K562 (cell line): ENCODE data around the gene PAK1IP1. TPM values are rescaled to one million over a fixed set of nuclear protein-coding genes. Genes with fewer than 3 reads are reported as not detected.

Source experiments
- ATF1 ChIP-seq, 2 experiments: fragments of 450-650 bp in 1 of 2; IDR thresholded peaks; 2 replicates each; pipeline ENCODE4 v1.6.1; 2016; ENCODE audit warnings: missing compliant biosample characterization in 1 of 2, missing genetic modification characterization in 1 of 2
- ELF2 ChIP-seq: fragments of 250-450 bp; sonication (Bioruptor Pico); IDR thresholded peaks from 2 replicates; pipeline ENCODE4 v1.5.0; 2021; ENCODE audit warnings: mild to moderate bottlenecking
- FOXM1 ChIP-seq, 2 experiments: fragments of 450-650 bp in 1 of 2; sonication (generic) in 1 of 2; formaldehyde crosslinking in 1 of 2; IDR thresholded peaks; 2 replicates each; pipeline versions ENCODE4 v1.6.1 to v1.9.0; 2017 to 2022; ENCODE audit warnings: low read depth in 2 of 2, mild to moderate bottlenecking in 2 of 2, missing genetic modification reagents in 1 of 2, moderate library complexity in 1 of 2
- GABPA ChIP-seq: fragments of 200-800 bp; sonication (Bioruptor generic); conservative IDR thresholded peaks from 2 replicates; pipeline ENCODE4 v1.6.1; 2016; ENCODE audit warnings: low read depth, missing genetic modification characterization, missing compliant biosample characterization
- HDAC8 ChIP-seq: fragments of 450-650 bp; IDR thresholded peaks from 2 replicates; pipeline ENCODE4 v1.6.1; 2016; ENCODE audit warnings: mild to moderate bottlenecking, missing genetic modification characterization, moderate library complexity, missing compliant biosample characterization
- PTBP1 ChIP-seq: fragments of 200-400 bp; formaldehyde crosslinking; IDR thresholded peaks from 2 replicates; pipeline ENCODE4 v1.6.1; 2017; ENCODE audit warnings: low read depth, low read length
- SETDB1 ChIP-seq: IDR thresholded peaks from one replicate; pipeline ENCODE4 v1.6.1; 2012; ENCODE audit warnings: low read length, control low read depth, inconsistent platforms
- TEAD2 ChIP-seq: fragments of 450-650 bp; IDR thresholded peaks from 2 replicates; pipeline ENCODE4 v1.6.1; 2016; ENCODE audit warnings: missing genetic modification characterization, control low read depth, missing compliant biosample characterization
- TFAM ChIP-seq: fragments of 250-450 bp; sonication (Bioruptor Pico); conservative IDR thresholded peaks from 2 replicates; pipeline ENCODE4 v1.5.0; 2021; ENCODE audit warnings: mild to moderate bottlenecking, moderate library complexity
- TRIM24 ChIP-seq, 2 experiments: fragments of 450-650 bp; IDR thresholded peaks; 2 replicates each; pipeline ENCODE4 v1.6.1; 2016
- ZC3H11A ChIP-seq: IDR thresholded peaks from 2 replicates; pipeline ENCODE4 v1.6.1; 2012; ENCODE audit warnings: low read depth, low read length, improper control_type of control experiment
- ZNF224 ChIP-seq: sonication (generic); formaldehyde crosslinking; IDR thresholded peaks from 2 replicates; pipeline ENCODE4 v1.8.0; 2022; ENCODE audit warnings: mild to moderate bottlenecking, missing genetic modification reagents
- ZNF316 ChIP-seq: fragments of 450-650 bp; IDR thresholded peaks from 2 replicates; pipeline ENCODE4 v1.6.1; 2016
- ZNF695 ChIP-seq: fragments of 450-650 bp; formaldehyde crosslinking; IDR thresholded peaks from 2 replicates; pipeline ENCODE4 v1.4.0; 2020; ENCODE audit warnings: mild to moderate bottlenecking, moderate library complexity
- polyA plus RNA-seq, 8 experiments: library from polyadenylated mRNA; depleted of rRNA in 4 of 8; stranded (reverse) in 5 of 8; unstranded in 3 of 8; fragments of >200 nt; fragmentation: Nextera tagmentation in 2 of 8; fragmentation: Illumina TruSeq in 1 of 8; extraction: Ambion mirVana in 2 of 8; extraction: Trizol in 1 of 8; gene quantifications; 2 replicates each; pipeline versions ENCODE4 v1.2.1 to v1.2.3, GENCODE V29; 2011 to 2014; ENCODE audit warnings: inconsistent platforms in 1 of 8, missing spikeins in 1 of 8
- total RNA-seq, 7 experiments: library from RNA; depleted of rRNA in 6 of 7; stranded (reverse); fragments of >200 nt in 6 of 7; fragmentation: Illumina TruSeq in 2 of 7; extraction: Trizol in 2 of 7; gene quantifications; 2 replicates each; pipeline versions ENCODE4 v1.2.1 to v1.2.3, GENCODE V29; 2011 to 2021; ENCODE audit warnings: low replicate concordance in 1 of 7
- TF ChIP-seq, protein P1 (sequence below): fragments of 200-800 bp; sonication (Bioruptor generic); IDR thresholded peaks from 2 replicates; pipeline ENCODE4 v1.6.1; 2016; ENCODE audit warnings: missing genetic modification characterization, missing compliant biosample characterization
- TF ChIP-seq, protein P2 (sequence below): IDR thresholded peaks from 2 replicates; pipeline ENCODE4 v1.6.1; 2012; ENCODE audit warnings: low read depth, low read length, improper control_type of control experiment, borderline replicate concordance
- TF ChIP-seq, protein P3 (sequence below): fragments of 450-650 bp; formaldehyde crosslinking; IDR thresholded peaks from 2 replicates; pipeline ENCODE4 v1.4.0; 2020; ENCODE audit warnings: mild to moderate bottlenecking

The PAK1IP1 gene
- total and polyA plus RNA-seq, 9 of the 15 experiments (the other 6 are each of a cell fraction or from before 2014, with no cell fraction given) = 50.0 to 200 (median 87.0) TPM

DNA sequence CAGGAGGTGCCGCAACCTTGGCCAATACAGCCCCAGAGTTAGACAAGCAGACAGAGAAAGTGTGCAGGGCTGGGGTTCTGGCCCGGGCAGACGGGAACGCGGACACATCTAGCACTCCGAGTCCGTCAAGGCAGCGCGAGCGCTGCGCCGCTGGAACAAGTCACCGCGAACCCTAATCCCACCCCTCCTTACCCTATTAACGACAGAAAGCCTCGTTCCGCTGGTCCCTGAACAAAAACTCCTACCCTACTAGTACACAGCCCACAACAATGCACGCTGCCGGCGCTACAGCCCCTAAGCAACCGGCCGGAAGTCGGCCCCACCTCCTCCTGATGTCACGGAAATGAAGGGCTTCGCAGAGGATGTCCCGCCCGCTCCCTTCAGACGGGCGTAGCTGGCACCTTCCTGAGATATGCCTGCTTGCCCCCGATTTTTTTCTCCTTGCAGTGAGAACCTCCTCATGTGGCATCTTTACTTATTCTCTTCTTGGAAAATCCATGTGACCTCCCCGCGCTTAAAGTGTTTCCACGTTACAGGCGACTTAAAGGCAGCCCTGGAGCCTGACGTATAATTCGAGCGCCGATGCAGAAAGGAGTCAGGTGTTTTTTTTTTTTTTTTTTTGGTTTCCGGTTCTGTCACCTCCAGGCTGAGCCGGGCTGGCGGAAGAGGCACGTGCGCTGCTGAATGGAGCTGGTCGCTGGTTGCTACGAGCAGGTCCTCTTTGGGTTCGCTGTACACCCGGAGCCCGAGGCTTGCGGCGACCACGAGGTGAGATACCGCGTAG is at the start of gene PAK1IP1, which contains the start of gene C6orf52 (continued):
- no peak for TF ChIP-seq SETDB1
- TF ChIP-seq PTBP1 = no peak
- TF ChIP-seq TRIM24 (IDR thresholded peaks at IDR 0.05) = peak; percentile 27 to 65; a peak in 1 of 4 replicates
- TF ChIP-seq HDAC8 (tag) = no peak
- TF ChIP-seq TFAM (CRISPR knock-in tag) = no peak
- no peak for TF ChIP-seq ZNF695
- no peak for TF ChIP-seq ZNF316
- peak; percentile 94 for TF ChIP-seq ATF1 (CRISPR knock-in tag; IDR thresholded peaks at IDR 0.05)
- TF ChIP-seq ATF1 (tag; IDR thresholded peaks at IDR 0.05) = peak; percentile 100
- TF ChIP-seq, protein P1, sequence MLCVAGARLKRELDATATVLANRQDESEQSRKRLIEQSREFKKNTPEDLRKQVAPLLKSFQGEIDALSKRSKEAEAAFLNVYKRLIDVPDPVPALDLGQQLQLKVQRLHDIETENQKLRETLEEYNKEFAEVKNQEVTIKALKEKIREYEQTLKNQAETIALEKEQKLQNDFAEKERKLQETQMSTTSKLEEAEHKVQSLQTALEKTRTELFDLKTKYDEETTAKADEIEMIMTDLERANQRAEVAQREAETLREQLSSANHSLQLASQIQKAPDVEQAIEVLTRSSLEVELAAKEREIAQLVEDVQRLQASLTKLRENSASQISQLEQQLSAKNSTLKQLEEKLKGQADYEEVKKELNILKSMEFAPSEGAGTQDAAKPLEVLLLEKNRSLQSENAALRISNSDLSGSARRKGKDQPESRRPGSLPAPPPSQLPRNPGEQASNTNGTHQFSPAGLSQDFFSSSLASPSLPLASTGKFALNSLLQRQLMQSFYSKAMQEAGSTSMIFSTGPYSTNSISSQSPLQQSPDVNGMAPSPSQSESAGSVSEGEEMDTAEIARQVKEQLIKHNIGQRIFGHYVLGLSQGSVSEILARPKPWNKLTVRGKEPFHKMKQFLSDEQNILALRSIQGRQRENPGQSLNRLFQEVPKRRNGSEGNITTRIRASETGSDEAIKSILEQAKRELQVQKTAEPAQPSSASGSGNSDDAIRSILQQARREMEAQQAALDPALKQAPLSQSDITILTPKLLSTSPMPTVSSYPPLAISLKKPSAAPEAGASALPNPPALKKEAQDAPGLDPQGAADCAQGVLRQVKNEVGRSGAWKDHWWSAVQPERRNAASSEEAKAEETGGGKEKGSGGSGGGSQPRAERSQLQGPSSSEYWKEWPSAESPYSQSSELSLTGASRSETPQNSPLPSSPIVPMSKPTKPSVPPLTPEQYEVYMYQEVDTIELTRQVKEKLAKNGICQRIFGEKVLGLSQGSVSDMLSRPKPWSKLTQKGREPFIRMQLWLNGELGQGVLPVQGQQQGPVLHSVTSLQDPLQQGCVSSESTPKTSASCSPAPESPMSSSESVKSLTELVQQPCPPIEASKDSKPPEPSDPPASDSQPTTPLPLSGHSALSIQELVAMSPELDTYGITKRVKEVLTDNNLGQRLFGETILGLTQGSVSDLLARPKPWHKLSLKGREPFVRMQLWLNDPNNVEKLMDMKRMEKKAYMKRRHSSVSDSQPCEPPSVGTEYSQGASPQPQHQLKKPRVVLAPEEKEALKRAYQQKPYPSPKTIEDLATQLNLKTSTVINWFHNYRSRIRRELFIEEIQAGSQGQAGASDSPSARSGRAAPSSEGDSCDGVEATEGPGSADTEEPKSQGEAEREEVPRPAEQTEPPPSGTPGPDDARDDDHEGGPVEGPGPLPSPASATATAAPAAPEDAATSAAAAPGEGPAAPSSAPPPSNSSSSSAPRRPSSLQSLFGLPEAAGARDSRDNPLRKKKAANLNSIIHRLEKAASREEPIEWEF (CRISPR knock-in tag) = no peak
- TF ChIP-seq TEAD2 (tag) = no peak
- no peak for TF ChIP-seq ZNF224 (CRISPR knock-in tag)
- peak; percentile 98 for TF ChIP-seq GABPA (tag)
- no peak; the same call in 1 of the 2 replicates for TF ChIP-seq ZC3H11A
- TF ChIP-seq, protein P2, sequence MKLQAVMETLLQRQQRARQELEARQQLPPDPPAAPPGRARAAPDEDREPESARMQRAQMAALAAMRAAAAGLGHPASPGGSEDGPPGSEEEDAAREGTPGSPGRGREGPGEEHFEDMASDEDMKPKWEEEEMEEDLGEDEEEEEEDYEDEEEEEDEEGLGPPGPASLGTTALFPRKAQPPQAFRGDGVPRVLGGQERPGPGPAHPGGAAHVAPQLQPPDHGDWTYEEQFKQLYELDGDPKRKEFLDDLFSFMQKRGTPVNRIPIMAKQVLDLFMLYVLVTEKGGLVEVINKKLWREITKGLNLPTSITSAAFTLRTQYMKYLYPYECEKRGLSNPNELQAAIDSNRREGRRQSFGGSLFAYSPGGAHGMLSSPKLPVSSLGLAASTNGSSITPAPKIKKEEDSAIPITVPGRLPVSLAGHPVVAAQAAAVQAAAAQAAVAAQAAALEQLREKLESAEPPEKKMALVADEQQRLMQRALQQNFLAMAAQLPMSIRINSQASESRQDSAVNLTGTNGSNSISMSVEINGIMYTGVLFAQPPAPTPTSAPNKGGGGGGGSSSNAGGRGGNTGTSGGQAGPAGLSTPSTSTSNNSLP = no peak
- TF ChIP-seq, protein P3, sequence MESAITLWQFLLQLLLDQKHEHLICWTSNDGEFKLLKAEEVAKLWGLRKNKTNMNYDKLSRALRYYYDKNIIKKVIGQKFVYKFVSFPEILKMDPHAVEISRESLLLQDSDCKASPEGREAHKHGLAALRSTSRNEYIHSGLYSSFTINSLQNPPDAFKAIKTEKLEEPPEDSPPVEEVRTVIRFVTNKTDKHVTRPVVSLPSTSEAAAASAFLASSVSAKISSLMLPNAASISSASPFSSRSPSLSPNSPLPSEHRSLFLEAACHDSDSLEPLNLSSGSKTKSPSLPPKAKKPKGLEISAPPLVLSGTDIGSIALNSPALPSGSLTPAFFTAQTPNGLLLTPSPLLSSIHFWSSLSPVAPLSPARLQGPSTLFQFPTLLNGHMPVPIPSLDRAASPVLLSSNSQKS (CRISPR knock-in tag) = no peak
- TF ChIP-seq FOXM1 (IDR thresholded peaks at IDR 0.05; ENCODE audit: low read depth) = 0 out of 2 replicates have a peak, but pooled peaks have one; percentile 44
- peak; percentile 89; the same call in 1 of the 2 replicates for TF ChIP-seq FOXM1 (CRISPR knock-in tag; IDR thresholded peaks at IDR 0.05; ENCODE audit: low read depth)
- peak; percentile 81 for TF ChIP-seq ELF2 (CRISPR knock-in tag)
